ENCODE data around the gene ATP11C.
"Not testable (repeated sequence)": the region's sequence is repeated elsewhere in the genome, so short reads cannot be mapped to it uniquely, and the experiment has no call there.

Gene ATP11C

DNA sequence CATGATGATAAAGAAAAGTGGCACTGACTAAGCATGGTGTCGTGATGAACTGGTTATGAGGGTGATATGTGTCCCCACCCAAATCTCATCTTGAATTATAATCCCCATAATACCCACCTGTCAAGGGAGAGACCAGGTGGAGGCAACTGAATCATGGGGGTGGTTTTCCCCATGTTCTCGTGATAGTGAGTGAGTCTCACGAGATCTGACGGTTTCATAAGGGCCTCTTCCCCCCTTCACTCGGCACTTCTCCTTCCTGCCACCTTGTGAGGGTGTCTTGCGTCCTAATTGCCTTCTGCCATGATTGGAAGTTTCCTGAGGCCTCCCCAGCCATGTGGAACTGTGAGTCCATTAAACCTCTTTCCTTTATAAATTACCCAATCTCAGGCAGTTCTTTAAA lies 11.7 kb downstream of the ATP11C start:
- H3K9ac ChIP-seq (ENCODE audit: low read depth, low read length); H3K36me3 ChIP-seq (ENCODE audit: control insufficient read depth, insufficient read depth, low read length); H3K27me3 ChIP-seq (ENCODE audit: control insufficient read depth, insufficient read depth, low read length); H3K4me3 ChIP-seq (ENCODE audit: low read depth, low read length); H3K4me1 ChIP-seq (ENCODE audit: control insufficient read depth, insufficient read depth, low read length); H3K9me3 ChIP-seq (ENCODE audit: control insufficient read depth, insufficient read depth, low read length): not testable (repeated sequence)

DNA sequence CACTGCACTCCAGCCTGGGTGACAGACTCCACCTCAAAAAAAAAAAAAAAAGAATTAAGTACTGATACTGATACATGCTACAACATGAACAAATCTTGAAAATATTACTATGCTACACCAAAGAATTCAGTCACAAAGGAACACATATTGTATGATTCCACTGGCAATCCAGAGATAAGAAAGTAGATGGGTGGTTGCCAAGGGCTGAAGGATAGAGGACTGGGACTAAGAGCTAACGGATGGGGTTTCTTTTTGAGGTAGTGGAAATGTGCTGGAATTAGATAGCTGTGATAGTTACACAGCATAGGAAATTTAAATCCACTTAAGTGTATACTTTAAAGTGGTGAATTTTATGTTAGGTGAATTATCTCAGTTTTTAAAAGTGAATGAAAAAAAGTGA lies 12.5 kb downstream of the ATP11C start:
- H3K4me3 ChIP-seq (ENCODE audit: low read depth, low read length), result no peak overlapping the region
- no peak overlapping the region for H3K9ac ChIP-seq (ENCODE audit: low read depth, low read length)
- H3K27me3 ChIP-seq (ENCODE audit: control insufficient read depth, insufficient read depth, low read length), result no peaks in the 10 kb centered on the region
- no peaks in the 10 kb centered on the region for H3K4me1 ChIP-seq (ENCODE audit: control insufficient read depth, insufficient read depth, low read length)
- H3K36me3 ChIP-seq (ENCODE audit: control insufficient read depth, insufficient read depth, low read length), result no peaks in the 10 kb centered on the region
- H3K9me3 ChIP-seq (ENCODE audit: control insufficient read depth, insufficient read depth, low read length), result no peaks in the 10 kb centered on the region

DNA sequence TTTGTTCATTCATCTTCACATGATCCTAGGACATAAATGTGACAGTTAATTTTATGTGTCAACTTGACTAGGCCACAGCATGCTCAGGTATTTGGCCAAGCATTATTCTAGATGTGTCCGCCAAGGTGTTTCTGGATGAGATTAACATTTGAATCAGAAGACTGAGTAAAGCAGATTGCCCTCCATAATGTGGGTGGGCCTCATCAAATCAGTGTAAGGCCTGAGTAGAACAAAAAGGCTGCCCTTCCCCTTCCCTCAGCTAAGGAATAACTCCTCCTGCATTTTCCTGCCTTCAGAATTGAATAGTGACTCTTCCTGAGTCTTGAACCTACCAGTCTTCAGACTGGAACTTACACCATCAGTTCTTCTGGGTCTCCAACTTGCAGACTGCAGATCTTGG lies 18.4 kb downstream of the ATP11C start:
- Histone ChIP-seq H3K27me3 (ENCODE audit: control insufficient read depth, insufficient read depth, low read length) (no peaks in the 10 kb centered on the region), H3K9me3 (ENCODE audit: control insufficient read depth, insufficient read depth, low read length) (no peaks in the 10 kb centered on the region), H3K4me3 (ENCODE audit: low read depth, low read length) (no peak overlapping the region), H3K9ac (ENCODE audit: low read depth, low read length) (no peak overlapping the region), H3K4me1 (ENCODE audit: control insufficient read depth, insufficient read depth, low read length) (peaks cover 11% of the 10 kb centered on the region), H3K36me3 (ENCODE audit: control insufficient read depth, insufficient read depth, low read length) (no peaks in the 10 kb centered on the region)

DNA sequence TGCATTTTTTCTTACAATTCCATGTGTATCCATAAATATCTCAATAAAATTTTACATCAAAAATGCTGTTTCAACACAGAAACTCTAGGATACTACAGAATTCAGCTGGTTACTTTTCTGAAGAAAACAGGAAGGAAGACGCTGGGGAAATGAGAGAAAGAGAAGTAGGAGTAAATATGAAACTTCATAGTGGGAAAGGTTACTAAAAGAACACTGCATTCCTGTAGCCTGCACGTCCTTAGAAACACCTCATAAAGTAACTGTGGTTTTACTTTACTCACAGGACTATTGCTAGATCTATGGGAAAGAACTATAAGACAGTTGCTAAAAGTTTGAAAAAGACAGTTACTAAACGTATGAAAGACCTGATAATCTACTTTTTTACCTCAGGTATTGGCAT lies 23.1 kb downstream of the ATP11C start:
- Histone ChIP-seq H3K9ac (ENCODE audit: low read depth, low read length) (no peak overlapping the region), H3K27me3 (ENCODE audit: control insufficient read depth, insufficient read depth, low read length) (no peaks in the 10 kb centered on the region), H3K9me3 (ENCODE audit: control insufficient read depth, insufficient read depth, low read length) (no peaks in the 10 kb centered on the region)

DNA sequence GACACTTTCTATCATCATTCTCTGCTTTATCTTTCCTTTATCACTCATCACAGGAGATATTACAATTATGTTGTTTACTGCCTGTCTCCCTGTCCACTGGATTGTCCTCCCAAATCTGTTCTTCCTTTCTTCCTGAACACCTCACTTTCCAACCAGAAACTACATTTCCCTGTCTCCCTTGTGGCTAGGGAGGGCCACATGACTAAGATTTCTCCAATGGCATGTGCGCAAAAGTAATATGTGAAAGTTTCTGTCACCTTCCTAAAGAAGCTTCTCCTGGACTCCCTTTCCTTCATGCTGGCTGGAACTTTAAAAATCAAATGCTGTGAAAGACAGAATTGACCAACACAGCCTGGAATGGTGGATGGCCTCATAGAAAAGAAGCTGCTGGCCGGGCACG lies 25.8 kb downstream of the ATP11C start:
- Histone ChIP-seq H3K9me3 (ENCODE audit: control insufficient read depth, insufficient read depth, low read length) (no peaks in the 10 kb centered on the region), H3K4me1 (ENCODE audit: control insufficient read depth, insufficient read depth, low read length) (peaks cover 5% of the 10 kb centered on the region), H3K4me3 (ENCODE audit: low read depth, low read length) (no peak overlapping the region), H3K36me3 (ENCODE audit: control insufficient read depth, insufficient read depth, low read length) (no peaks in the 10 kb centered on the region), H3K27me3 (ENCODE audit: control insufficient read depth, insufficient read depth, low read length) (no peaks in the 10 kb centered on the region), H3K9ac (ENCODE audit: low read depth, low read length) (no peak overlapping the region)

More for the DNA sequence above, 23.1 kb downstream of the ATP11C start:
- Histone ChIP-seq H3K4me1 (ENCODE audit: control insufficient read depth, insufficient read depth, low read length) (peaks cover 11% of the 10 kb centered on the region), H3K4me3 (ENCODE audit: low read depth, low read length) (no peak overlapping the region), H3K36me3 (ENCODE audit: control insufficient read depth, insufficient read depth, low read length) (no peaks in the 10 kb centered on the region)

DNA sequence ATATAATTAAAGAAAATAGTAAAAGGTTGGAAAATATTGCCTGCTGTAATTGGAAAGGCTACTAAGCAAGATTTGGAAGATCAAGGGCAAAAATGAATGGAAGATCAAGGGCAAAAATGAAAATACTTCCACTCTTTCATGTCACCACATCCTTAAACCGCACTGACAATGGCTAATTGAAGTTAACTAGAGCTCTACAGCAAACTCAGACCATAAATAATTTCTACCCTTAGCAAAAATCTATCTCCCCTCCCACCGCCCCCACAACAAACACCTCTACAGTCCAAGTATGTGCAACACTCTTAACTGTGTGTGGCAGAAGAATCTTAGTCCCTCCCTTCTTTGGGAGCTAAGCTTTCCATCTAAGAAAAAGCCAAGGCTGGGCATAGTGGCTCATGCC lies 27.1 kb downstream of the ATP11C start:
- Histone ChIP-seq H3K4me1 (ENCODE audit: control insufficient read depth, insufficient read depth, low read length) (peaks cover 5% of the 10 kb centered on the region), H3K36me3 (ENCODE audit: control insufficient read depth, insufficient read depth, low read length) (no peaks in the 10 kb centered on the region), H3K9ac (ENCODE audit: low read depth, low read length) (no peak overlapping the region), H3K9me3 (ENCODE audit: control insufficient read depth, insufficient read depth, low read length) (no peaks in the 10 kb centered on the region), H3K27me3 (ENCODE audit: control insufficient read depth, insufficient read depth, low read length) (no peaks in the 10 kb centered on the region), H3K4me3 (ENCODE audit: low read depth, low read length) (no peak overlapping the region)

DNA sequence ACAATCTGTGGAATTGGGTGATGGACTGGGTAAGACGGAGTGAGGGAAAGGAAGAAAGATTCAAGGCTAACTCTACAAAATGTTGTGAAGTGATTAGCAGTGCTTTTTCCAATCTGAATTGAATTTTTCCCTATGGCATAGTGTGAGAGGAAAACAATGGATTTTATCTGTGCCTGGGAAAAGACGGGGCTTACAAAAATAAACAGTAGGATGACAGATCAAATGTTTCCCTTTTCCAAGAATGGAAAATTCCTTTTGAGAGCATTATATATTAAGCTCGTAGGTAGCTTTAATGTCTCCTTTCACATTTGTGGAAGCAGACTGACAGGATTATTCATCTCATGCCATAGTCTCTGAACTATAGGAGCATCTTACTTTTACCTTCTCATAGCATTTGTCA lies 27.8 kb downstream of the ATP11C start:
- Histone ChIP-seq H3K36me3 (ENCODE audit: control insufficient read depth, insufficient read depth, low read length) (no peaks in the 10 kb centered on the region), H3K27me3 (ENCODE audit: control insufficient read depth, insufficient read depth, low read length) (no peaks in the 10 kb centered on the region), H3K9me3 (ENCODE audit: control insufficient read depth, insufficient read depth, low read length) (no peaks in the 10 kb centered on the region), H3K9ac (ENCODE audit: low read depth, low read length) (no peak overlapping the region), H3K4me3 (ENCODE audit: low read depth, low read length) (no peak overlapping the region), H3K4me1 (ENCODE audit: control insufficient read depth, insufficient read depth, low read length) (peaks cover 5% of the 10 kb centered on the region)

DNA sequence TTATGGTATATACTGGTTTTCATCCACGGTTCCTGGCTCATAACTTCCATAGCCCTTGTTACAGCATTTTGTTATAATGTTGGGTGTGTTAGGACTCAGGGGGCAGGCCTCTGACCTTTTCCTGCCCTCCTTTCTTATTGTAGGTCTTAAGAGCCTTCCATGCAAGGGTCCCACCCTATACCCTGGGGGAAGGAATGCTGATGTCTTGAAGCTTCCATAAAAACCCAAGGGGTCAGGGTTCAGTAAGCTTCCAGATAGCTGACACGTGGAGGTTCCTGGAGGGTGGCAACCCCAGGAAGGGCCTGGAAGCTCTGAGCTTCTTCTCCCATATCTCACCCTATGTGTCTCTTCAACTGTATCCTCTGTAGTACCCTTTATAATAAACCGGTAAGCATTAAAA lies 29.6 kb downstream of the ATP11C start:
- Histone ChIP-seq H3K4me1 (ENCODE audit: control insufficient read depth, insufficient read depth, low read length) (peaks cover 5% of the 10 kb centered on the region), H3K27me3 (ENCODE audit: control insufficient read depth, insufficient read depth, low read length) (no peaks in the 10 kb centered on the region), H3K4me3 (ENCODE audit: low read depth, low read length) (no peak overlapping the region), H3K36me3 (ENCODE audit: control insufficient read depth, insufficient read depth, low read length) (no peaks in the 10 kb centered on the region), H3K9me3 (ENCODE audit: control insufficient read depth, insufficient read depth, low read length) (no peaks in the 10 kb centered on the region), H3K9ac (ENCODE audit: low read depth, low read length) (no peak overlapping the region)

DNA sequence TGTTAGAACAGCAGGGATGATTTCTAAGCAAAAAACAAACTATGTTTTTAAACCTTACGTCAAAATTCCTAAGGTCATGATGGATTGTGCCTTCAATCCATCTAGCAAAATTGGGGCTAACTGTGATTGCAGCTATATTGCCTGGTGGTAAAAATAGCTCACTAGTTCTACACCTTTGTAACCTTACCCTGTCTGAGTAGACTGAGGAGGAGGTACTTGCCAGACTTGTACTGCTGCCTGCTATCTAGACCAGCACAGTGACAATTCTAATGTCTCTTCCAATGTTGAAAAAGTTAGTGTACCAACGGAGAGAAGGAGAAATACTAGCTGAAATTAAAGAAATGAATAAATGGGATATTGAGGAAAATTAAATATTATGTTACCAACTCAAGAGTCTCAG lies 30.3 kb downstream of the ATP11C start:
- Histone ChIP-seq H3K4me3 (ENCODE audit: low read depth, low read length) (no peak overlapping the region), H3K9ac (ENCODE audit: low read depth, low read length) (no peak overlapping the region), H3K4me1 (ENCODE audit: control insufficient read depth, insufficient read depth, low read length) (peaks cover 5% of the 10 kb centered on the region)

DNA sequence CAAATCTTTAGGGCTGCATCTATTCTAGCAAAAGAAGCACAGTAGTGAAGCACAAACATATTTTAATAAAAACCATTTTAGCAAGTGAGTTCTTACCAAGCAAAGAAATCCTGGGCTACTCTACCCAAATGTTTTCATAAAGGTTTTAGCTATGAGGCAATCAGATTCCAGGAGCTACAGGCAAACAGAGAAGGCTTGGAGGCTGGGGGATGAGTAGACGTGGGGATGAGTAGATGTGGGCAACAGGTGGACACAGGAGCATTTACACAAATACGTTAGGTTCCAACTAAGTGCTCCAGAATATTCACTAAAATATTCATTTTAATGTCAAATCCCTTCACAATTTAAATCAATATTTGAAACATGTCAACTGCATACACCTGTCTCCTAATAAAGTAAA lies 34.5 kb downstream of the ATP11C start:
- Histone ChIP-seq H3K4me1 (ENCODE audit: control insufficient read depth, insufficient read depth, low read length) (peaks cover 5% of the 10 kb centered on the region), H3K9me3 (ENCODE audit: control insufficient read depth, insufficient read depth, low read length) (no peaks in the 10 kb centered on the region), H3K27me3 (ENCODE audit: control insufficient read depth, insufficient read depth, low read length) (no peaks in the 10 kb centered on the region), H3K9ac (ENCODE audit: low read depth, low read length) (no peak overlapping the region), H3K36me3 (ENCODE audit: control insufficient read depth, insufficient read depth, low read length) (no peaks in the 10 kb centered on the region), H3K4me3 (ENCODE audit: low read depth, low read length) (no peak overlapping the region)

More for the DNA sequence above, 30.3 kb downstream of the ATP11C start:
- Histone ChIP-seq H3K36me3 (ENCODE audit: control insufficient read depth, insufficient read depth, low read length) (no peaks in the 10 kb centered on the region), H3K9me3 (ENCODE audit: control insufficient read depth, insufficient read depth, low read length) (no peaks in the 10 kb centered on the region), H3K27me3 (ENCODE audit: control insufficient read depth, insufficient read depth, low read length) (no peaks in the 10 kb centered on the region)

DNA sequence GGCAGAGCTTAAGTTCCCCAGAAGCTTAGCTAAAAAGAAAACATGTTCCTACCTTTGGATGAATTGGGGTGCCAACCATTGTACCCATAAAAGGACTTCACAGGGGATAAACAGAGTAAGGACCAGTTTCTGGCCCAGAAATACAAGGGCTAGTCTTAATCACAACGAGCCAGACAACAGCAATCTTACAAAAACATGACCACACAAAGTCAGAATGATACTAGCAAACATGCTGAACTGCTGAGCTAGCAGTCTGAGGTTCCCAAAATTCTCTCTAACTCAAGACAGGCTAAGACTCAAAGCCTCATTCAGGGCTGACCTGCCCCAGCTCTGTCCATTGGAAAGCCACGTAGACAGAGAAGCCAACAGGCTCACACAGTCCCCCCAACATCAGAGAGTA lies 40.3 kb downstream of the ATP11C start:
- H3K4me1 ChIP-seq (ENCODE audit: control insufficient read depth, insufficient read depth, low read length), result peaks cover 3% of the 10 kb centered on the region
- no peaks in the 10 kb centered on the region for H3K36me3 ChIP-seq (ENCODE audit: control insufficient read depth, insufficient read depth, low read length)
- no peaks in the 10 kb centered on the region for H3K9me3 ChIP-seq (ENCODE audit: control insufficient read depth, insufficient read depth, low read length)
- H3K4me3 ChIP-seq (ENCODE audit: low read depth, low read length), result no peak overlapping the region
- H3K27me3 ChIP-seq (ENCODE audit: control insufficient read depth, insufficient read depth, low read length), result no peaks in the 10 kb centered on the region
- no peak overlapping the region for H3K9ac ChIP-seq (ENCODE audit: low read depth, low read length)

DNA sequence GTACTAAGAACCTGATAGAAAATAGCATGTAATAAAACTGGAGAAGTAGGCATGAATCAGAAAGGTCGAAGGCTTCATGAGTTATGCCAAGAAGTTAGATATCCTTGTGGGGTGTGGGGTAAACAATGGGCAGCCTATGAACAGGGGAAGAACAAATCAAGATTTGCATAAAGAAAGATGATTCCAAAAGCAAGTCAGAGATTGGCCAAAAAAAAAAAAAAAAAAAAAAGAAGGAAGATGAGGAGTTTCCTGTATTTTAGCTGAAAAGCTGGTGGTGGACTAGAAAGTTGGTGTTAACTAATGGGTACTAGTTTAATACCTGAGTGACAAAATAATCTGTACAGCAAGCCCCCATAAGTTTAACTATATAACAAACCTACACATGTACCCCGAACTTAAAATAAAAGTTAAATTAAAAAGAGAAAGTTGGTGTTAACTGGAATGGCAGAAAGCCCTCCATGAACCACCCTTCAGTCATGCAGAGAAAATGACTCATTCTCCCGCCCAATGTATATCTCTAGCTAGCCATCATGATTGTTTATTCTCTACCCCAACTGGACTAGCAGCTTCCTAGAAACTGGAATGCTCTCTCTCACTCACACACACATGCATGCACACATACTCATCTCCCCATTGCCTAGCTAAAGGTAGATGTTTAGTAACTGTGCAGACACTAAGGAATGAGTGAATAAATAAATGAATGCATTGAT lies 41.7 kb downstream of the ATP11C start:
- H3K4me3 ChIP-seq (ENCODE audit: low read depth, low read length), result no peak overlapping the region
- no peaks in the 10 kb centered on the region for H3K36me3 ChIP-seq (ENCODE audit: control insufficient read depth, insufficient read depth, low read length)
- peaks cover 3% of the 10 kb centered on the region for H3K4me1 ChIP-seq (ENCODE audit: control insufficient read depth, insufficient read depth, low read length)
- no peaks in the 10 kb centered on the region for H3K9me3 ChIP-seq (ENCODE audit: control insufficient read depth, insufficient read depth, low read length)
- no peak overlapping the region for H3K9ac ChIP-seq (ENCODE audit: low read depth, low read length)
- H3K27me3 ChIP-seq (ENCODE audit: control insufficient read depth, insufficient read depth, low read length), result no peaks in the 10 kb centered on the region
